Stimulated activated effector memory CD8-positive, alpha-beta T cell treated with anti-CD3 and anti-CD28 coated beads, Interleukin-12 subunit alpha, Interleukin-12 subunit beta, amount 100 ng/mL, for 72 hours (primary cell): ENCODE data around the gene PHACTR1.
A peak's percentile ranks its signal among the peaks of the same experiment; 100 is the strongest.
"Not testable (repeated sequence)": the region's sequence is repeated elsewhere in the genome, so short reads cannot be mapped to it uniquely, and the experiment has no call there.

Experiments used
- ATAC-seq: fragments of 150-1000 bp; cut with Tn5 transposase; 2 replicates; pipeline ENCODE4 v1.10.0; 2021
- DNase-seq, 2 donors: peaks; one replicate each; pipeline ENCODE4 v3.0.0; 2021 to 2022; ENCODE audit warnings: low spot score in 2 of 2
- H3K27ac Mint-ChIP-seq: one replicate; pipeline ENCODE4 v1.8.0; 2022; ENCODE audit warnings: mild to moderate bottlenecking, mixed read lengths
- H3K36me3 Mint-ChIP-seq: one replicate; pipeline ENCODE4 v1.8.0; 2022; ENCODE audit warnings: mild to moderate bottlenecking, mixed read lengths
- H3K4me1 Mint-ChIP-seq: one replicate; pipeline ENCODE4 v1.8.0; 2022; ENCODE audit warnings: mixed read lengths
- H3K4me3 Mint-ChIP-seq: one replicate; pipeline ENCODE4 v1.8.0; 2022; ENCODE audit warnings: mild to moderate bottlenecking, mixed read lengths
- H3K9me3 Mint-ChIP-seq: one replicate; pipeline ENCODE4 v1.8.0; 2022; ENCODE audit warnings: mixed read lengths

PHACTR1 gene

GRCh38 chr6:13304580-13305260 lies 588.2 kb downstream of the PHACTR1 start:
- peaks cover 52% of the 10 kb centered on the region for H3K36me3 Mint-ChIP-seq
- peak overlapping the region; percentile 72 for H3K27ac Mint-ChIP-seq
- no peak overlapping the region for H3K4me3 Mint-ChIP-seq
- DNase-seq (peak in 1 of 2 donors; percentile 46), ATAC-seq (no peak)
- H3K4me1 Mint-ChIP-seq = peaks cover 34% of the 10 kb centered on the region
- no peaks in the 10 kb centered on the region for H3K9me3 Mint-ChIP-seq

- peaks cover 34% of the 10 kb centered on the region for H3K4me1 Mint-ChIP-seq
- peaks cover 46% of the 10 kb centered on the region for H3K36me3 Mint-ChIP-seq
- ATAC-seq (no peak), DNase-seq (no peak)
- no peak overlapping the region for H3K27ac Mint-ChIP-seq
- no peak overlapping the region for H3K4me3 Mint-ChIP-seq
- H3K9me3 Mint-ChIP-seq = no peaks in the 10 kb centered on the region
Measured at GRCh38 chr6:13305288-13305687, 588.7 kb downstream of the PHACTR1 start.

- H3K9me3 Mint-ChIP-seq = no peaks in the 10 kb centered on the region
- ATAC-seq (no peak), DNase-seq (no peak)
- H3K4me1 Mint-ChIP-seq = peaks cover 34% of the 10 kb centered on the region
- H3K36me3 Mint-ChIP-seq = peaks cover 44% of the 10 kb centered on the region
- no peak overlapping the region for H3K4me3 Mint-ChIP-seq
- H3K27ac Mint-ChIP-seq = no peak overlapping the region
Measured at GRCh38 chr6:13305791-13306190, 589.2 kb downstream of the PHACTR1 start.

- ATAC-seq (no peak), DNase-seq (peak in 1 of 2 donors; percentile 15)
- H3K9me3 Mint-ChIP-seq = no peaks in the 10 kb centered on the region
- H3K4me3 Mint-ChIP-seq = no peak overlapping the region
- peaks cover 22% of the 10 kb centered on the region for H3K4me1 Mint-ChIP-seq
- H3K27ac Mint-ChIP-seq = no peak overlapping the region
- H3K36me3 Mint-ChIP-seq = peaks cover 59% of the 10 kb centered on the region
Measured at GRCh38 chr6:13307508-13307995, 591.0 kb downstream of the PHACTR1 start.

- H3K27ac Mint-ChIP-seq = no peak overlapping the region
- DNase-seq (no peak), ATAC-seq (no peak)
- no peaks in the 10 kb centered on the region for H3K9me3 Mint-ChIP-seq
- peaks cover 59% of the 10 kb centered on the region for H3K36me3 Mint-ChIP-seq
- H3K4me3 Mint-ChIP-seq = no peak overlapping the region
- H3K4me1 Mint-ChIP-seq = peaks cover 14% of the 10 kb centered on the region
Measured at GRCh38 chr6:13308332-13308731, 591.8 kb downstream of the PHACTR1 start.

- H3K36me3 Mint-ChIP-seq = peaks cover 69% of the 10 kb centered on the region
- no peak for ATAC-seq
- no peak for DNase-seq
- H3K9me3 Mint-ChIP-seq = no peaks in the 10 kb centered on the region
- H3K4me1 Mint-ChIP-seq = no peaks in the 10 kb centered on the region
- H3K27ac Mint-ChIP-seq = no peak overlapping the region
- H3K4me3 Mint-ChIP-seq = no peak overlapping the region
Measured at GRCh38 chr6:13311155-13311554, 594.6 kb downstream of the PHACTR1 start.

GRCh38 chr6:13314806-13315205 lies 598.2 kb downstream of the PHACTR1 start:
- H3K27ac Mint-ChIP-seq = no peak overlapping the region
- no peaks in the 10 kb centered on the region for H3K9me3 Mint-ChIP-seq
- no peaks in the 10 kb centered on the region for H3K4me1 Mint-ChIP-seq
- H3K36me3 Mint-ChIP-seq = peaks cover 88% of the 10 kb centered on the region
- ATAC-seq (no peak), DNase-seq (no peak)
- no peak overlapping the region for H3K4me3 Mint-ChIP-seq

GRCh38 chr6:13315896-13316295 lies 599.3 kb downstream of the PHACTR1 start:
- no peak overlapping the region for H3K4me3 Mint-ChIP-seq
- no peaks in the 10 kb centered on the region for H3K9me3 Mint-ChIP-seq
- H3K27ac Mint-ChIP-seq = no peak overlapping the region
- H3K4me1 Mint-ChIP-seq = no peaks in the 10 kb centered on the region
- DNase-seq (no peak), ATAC-seq (no peak)
- H3K36me3 Mint-ChIP-seq = peaks cover 97% of the 10 kb centered on the region

- H3K4me1 Mint-ChIP-seq = no peaks in the 10 kb centered on the region
- ATAC-seq = no peak
Measured at GRCh38 chr6:13318821-13319220, 602.3 kb downstream of the PHACTR1 start.

GRCh38 chr6:13319891-13320564 lies 603.5 kb downstream of the PHACTR1 start:
- peaks cover 93% of the 10 kb centered on the region for H3K36me3 Mint-ChIP-seq

More at GRCh38 chr6:13318821-13319220, 602.3 kb downstream of the PHACTR1 start:
- Mint-ChIP-seq H3K9me3 (no peaks in the 10 kb centered on the region), H3K27ac (no peak overlapping the region), H3K4me3 (no peak overlapping the region), H3K36me3 (peaks cover 93% of the 10 kb centered on the region)
- DNase-seq = no peak

GRCh38 chr6:13326031-13326586 lies 609.5 kb downstream of the PHACTR1 start:
- not testable (repeated sequence) for H3K4me3 Mint-ChIP-seq

More at GRCh38 chr6:13319891-13320564, 603.5 kb downstream of the PHACTR1 start:
- Mint-ChIP-seq H3K4me1 (no peaks in the 10 kb centered on the region), H3K27ac (no peak overlapping the region), H3K4me3 (no peak overlapping the region), H3K9me3 (no peaks in the 10 kb centered on the region)
- DNase-seq (peak in 1 of 2 donors; percentile 8), ATAC-seq (no peak)

GRCh38 chr6:13327691-13328075 lies 611.1 kb downstream of the PHACTR1 start:
- H3K4me3 Mint-ChIP-seq = peak overlapping the region; percentile 85
- no peaks in the 10 kb centered on the region for H3K9me3 Mint-ChIP-seq
- ATAC-seq (no peak), DNase-seq (no peak)
- peaks cover 30% of the 10 kb centered on the region for H3K36me3 Mint-ChIP-seq
- H3K27ac Mint-ChIP-seq = peak overlapping the region; percentile 92
- peaks cover 12% of the 10 kb centered on the region for H3K4me1 Mint-ChIP-seq

More at GRCh38 chr6:13326031-13326586, 609.5 kb downstream of the PHACTR1 start:
- peaks cover 41% of the 10 kb centered on the region for H3K36me3 Mint-ChIP-seq
- H3K4me1 Mint-ChIP-seq = peaks cover 12% of the 10 kb centered on the region
- DNase-seq, H3K9me3 Mint-ChIP-seq, ATAC-seq, H3K27ac Mint-ChIP-seq: not testable (repeated sequence)

GRCh38 chr6:13328076-13328874 lies 611.7 kb downstream of the PHACTR1 start, which contains the start of gene TBC1D7:
Gene TBC1D7 (minus strand): TSS chr6:13328537. CDS start chr6:13326898, 1,639 bp downstream.
- H3K27ac Mint-ChIP-seq = peak within 1 kb of the TSS; percentile 92
- no peaks in the 10 kb centered on the region for H3K9me3 Mint-ChIP-seq
- H3K4me3 Mint-ChIP-seq = peak within 1 kb of the TSS; percentile 85
- DNase-seq = peak; percentile 94 to 96
- ATAC-seq = peak; percentile 93
- H3K4me1 Mint-ChIP-seq = peaks cover 12% of the 10 kb centered on the region
- peaks cover 24% of the 10 kb centered on the region for H3K36me3 Mint-ChIP-seq

- no peaks in the 10 kb centered on the region for H3K9me3 Mint-ChIP-seq
Measured at GRCh38 chr6:13328875-13329183, 612.3 kb downstream of the PHACTR1 start.

More at GRCh38 chr6:13328875-13329183, 612.3 kb downstream of the PHACTR1 start:
- peak overlapping the region; percentile 92 for H3K27ac Mint-ChIP-seq
- H3K4me3 Mint-ChIP-seq = peak overlapping the region; percentile 85
- DNase-seq (no peak), ATAC-seq (no peak)
- H3K36me3 Mint-ChIP-seq = peaks cover 19% of the 10 kb centered on the region
- peaks cover 12% of the 10 kb centered on the region for H3K4me1 Mint-ChIP-seq
